Measurements from ENCODE around the gene ITGA11. TPM values are rescaled to one million over a fixed set of nuclear protein-coding genes. Genes with fewer than 3 reads are reported as not detected.

Gene ITGA11
- total and polyA plus RNA-seq, 10 donors, result 0.27 to 17.2 (median 5.8) TPM

DNA sequence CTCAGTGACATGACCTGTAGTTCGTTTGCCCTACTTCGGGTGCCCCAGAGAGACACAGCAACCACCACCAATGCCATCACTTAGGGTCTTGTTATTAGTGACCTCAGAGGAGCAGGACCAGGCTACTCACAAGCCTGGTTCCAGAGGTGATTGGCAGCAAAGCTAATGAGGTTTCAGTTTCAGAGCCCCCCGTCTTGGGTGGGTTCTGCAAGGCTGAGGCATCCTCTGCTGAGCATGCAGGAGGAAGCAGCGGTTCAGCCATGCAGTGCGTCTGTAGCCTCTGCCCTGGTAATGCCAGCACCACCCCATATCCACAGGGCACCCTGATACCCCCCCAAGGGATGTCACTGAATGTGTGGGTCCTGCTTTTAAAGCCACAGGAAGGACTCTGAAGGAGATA lies 39.0 kb upstream of the ITGA11 start:
- Histone ChIP-seq H3K36me3 (no peaks in the 10 kb centered on the region), H3K27me3 (replicated peaks in 1 of 7) (peaks cover 0 to 12% (median 0%) of the 10 kb centered on the region in 7 donors), H3K4me3 (no peak overlapping the region), H3K9me3 (no peaks in the 10 kb centered on the region), H3K27ac (no peak overlapping the region), H3K4me1 (no peaks in the 10 kb centered on the region)
- 81 to 90% (median 87%) methylated on average over 3 to 5 of the region's 5 CpGs for WGBS, 5 donors
- DNase-seq, result no peak
- intact Hi-C loops (cut with DNase I; ENCODE audit: low total_unique reads), result no loop called here
- TF ChIP-seq, protein P1, sequence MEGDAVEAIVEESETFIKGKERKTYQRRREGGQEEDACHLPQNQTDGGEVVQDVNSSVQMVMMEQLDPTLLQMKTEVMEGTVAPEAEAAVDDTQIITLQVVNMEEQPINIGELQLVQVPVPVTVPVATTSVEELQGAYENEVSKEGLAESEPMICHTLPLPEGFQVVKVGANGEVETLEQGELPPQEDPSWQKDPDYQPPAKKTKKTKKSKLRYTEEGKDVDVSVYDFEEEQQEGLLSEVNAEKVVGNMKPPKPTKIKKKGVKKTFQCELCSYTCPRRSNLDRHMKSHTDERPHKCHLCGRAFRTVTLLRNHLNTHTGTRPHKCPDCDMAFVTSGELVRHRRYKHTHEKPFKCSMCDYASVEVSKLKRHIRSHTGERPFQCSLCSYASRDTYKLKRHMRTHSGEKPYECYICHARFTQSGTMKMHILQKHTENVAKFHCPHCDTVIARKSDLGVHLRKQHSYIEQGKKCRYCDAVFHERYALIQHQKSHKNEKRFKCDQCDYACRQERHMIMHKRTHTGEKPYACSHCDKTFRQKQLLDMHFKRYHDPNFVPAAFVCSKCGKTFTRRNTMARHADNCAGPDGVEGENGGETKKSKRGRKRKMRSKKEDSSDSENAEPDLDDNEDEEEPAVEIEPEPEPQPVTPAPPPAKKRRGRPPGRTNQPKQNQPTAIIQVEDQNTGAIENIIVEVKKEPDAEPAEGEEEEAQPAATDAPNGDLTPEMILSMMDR (IDR thresholded peaks at IDR 0.05 in 8 of 11, conservative IDR thresholded peaks at IDR 0.05 in 3 of 11), result no peak
- TF ChIP-seq POLR2A (IDR thresholded peaks at IDR 0.05) (no peak), POLR2AphosphoS5 (IDR thresholded peaks at IDR 0.05) (no peak)

- Histone ChIP-seq H3K27me3 (replicated peaks in 1 of 7) (peaks cover 0 to 12% (median 0%) of the 10 kb centered on the region in 7 donors), H3K9me3 (no peaks in the 10 kb centered on the region), H3K36me3 (no peaks in the 10 kb centered on the region), H3K4me3 (no peak overlapping the region), H3K27ac (no peak overlapping the region), H3K4me1 (no peaks in the 10 kb centered on the region)
- DNase-seq, result no peak
- intact Hi-C loops (cut with DNase I; ENCODE audit: low total_unique reads), result no loop called here
- WGBS, 5 donors, result 81 to 92% (median 87%) methylated on average over 13 to 14 of the region's 14 CpGs
- TF ChIP-seq, protein P1 (IDR thresholded peaks at IDR 0.05 in 8 of 11, conservative IDR thresholded peaks at IDR 0.05 in 3 of 11), result no peak
- no peak for TF ChIP-seq POLR2AphosphoS5 (IDR thresholded peaks at IDR 0.05)
- no peak for TF ChIP-seq POLR2A (IDR thresholded peaks at IDR 0.05)
Measured at GRCh38 chr15:68470049-68470742, 38.2 kb upstream of the ITGA11 start.

GRCh38 chr15:68469162-68470048 lies 37.4 kb upstream of the ITGA11 start:
- no peaks in the 10 kb centered on the region for H3K36me3 ChIP-seq
- no peak for DNase-seq
- intact Hi-C loops (cut with DNase I; ENCODE audit: low total_unique reads), result no loop called here
- peaks cover 0 to 12% (median 0%) of the 10 kb centered on the region in 7 donors for H3K27me3 ChIP-seq (replicated peaks in 1 of 7)
- H3K27ac ChIP-seq, result no peak overlapping the region
- H3K4me3 ChIP-seq, result no peak overlapping the region
- TF ChIP-seq POLR2AphosphoS5 (IDR thresholded peaks at IDR 0.05) (no peak), POLR2A (IDR thresholded peaks at IDR 0.05) (no peak)
- TF ChIP-seq, protein P1 (IDR thresholded peaks at IDR 0.05 in 8 of 11, conservative IDR thresholded peaks at IDR 0.05 in 3 of 11), result no peak
- H3K9me3 ChIP-seq, result no peaks in the 10 kb centered on the region
- 70 to 82% (median 79%) methylated on average over 6 of the region's 6 CpGs for WGBS, 5 donors
- no peaks in the 10 kb centered on the region for H3K4me1 ChIP-seq

DNA sequence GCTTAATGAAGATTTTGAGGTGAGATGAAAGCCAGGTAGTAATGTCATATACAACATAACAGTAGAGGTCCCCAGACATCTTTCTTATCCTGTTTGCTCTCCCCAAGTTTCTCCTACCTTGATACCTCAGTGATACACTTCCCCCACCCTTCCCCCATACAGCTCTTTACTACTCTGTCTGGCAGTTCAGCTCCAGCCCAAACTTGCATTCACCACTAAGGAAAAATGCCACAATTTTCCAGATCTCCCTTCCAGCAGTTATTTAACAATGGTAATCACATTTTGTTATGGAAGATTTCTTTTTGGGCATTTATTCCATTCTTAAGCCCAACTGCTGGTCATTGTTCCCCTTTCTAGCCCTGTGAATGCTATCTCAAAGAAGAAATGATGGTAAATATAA lies 34.9 kb upstream of the ITGA11 start:
- H3K9me3 ChIP-seq, result no peaks in the 10 kb centered on the region
- intact Hi-C loops (cut with DNase I; ENCODE audit: low total_unique reads), result no loop called here
- no peak overlapping the region for H3K4me3 ChIP-seq
- no peak for DNase-seq
- TF ChIP-seq POLR2A (IDR thresholded peaks at IDR 0.05) (no peak), POLR2AphosphoS5 (IDR thresholded peaks at IDR 0.05) (no peak)
- TF ChIP-seq, protein P1 (IDR thresholded peaks at IDR 0.05 in 8 of 11, conservative IDR thresholded peaks at IDR 0.05 in 3 of 11), result no peak
- H3K27ac ChIP-seq, result no peak overlapping the region
- peaks cover 0 to 21% (median 0%) of the 10 kb centered on the region in 7 donors for H3K27me3 ChIP-seq (replicated peaks in 1 of 7)
- no peaks in the 10 kb centered on the region for H3K4me1 ChIP-seq
- no peaks in the 10 kb centered on the region for H3K36me3 ChIP-seq

Data from spleen (tissue), 11 donors.